ENCODE measurements around the gene PDP2. TPM values are rescaled to one million over a fixed set of nuclear protein-coding genes. Genes with fewer than 3 reads are reported as not detected.

PDP2 gene
- polyA plus RNA-seq, 1 donor from 2014 or later: 4.2 TPM

- H3K4me3 ChIP-seq (ENCODE audit: low read length): no peak overlapping the region
Observed at GRCh38 chr16:66840883-66841282, 39.4 kb upstream of the PDP2 start.

GRCh38 chr16:66841366-66841765, 38.9 kb upstream of the PDP2 start:
- Histone ChIP-seq H3K9me2 (ENCODE audit: insufficient read depth, low read length) (no peaks in the 10 kb centered on the region), H3K4me3 (ENCODE audit: low read length) (no peak overlapping the region), H3K9ac (ENCODE audit: low read length) (no peak overlapping the region), H3F3A (ENCODE audit: insufficient read depth, low read length, poor library complexity, severe bottlenecking) (no peaks in the 10 kb centered on the region), H3K36me3 (ENCODE audit: insufficient read depth, low read length) (no peaks in the 10 kb centered on the region), H3K4me2 (ENCODE audit: low read length) (no peak overlapping the region), H3K79me2 (replicated peaks; ENCODE audit: insufficient read depth, low read length) (no peaks in the 10 kb centered on the region), H3K27me3 (ENCODE audit: insufficient read depth, low read depth, low read length) (peaks cover 36% of the 10 kb centered on the region), H4K20me1 (ENCODE audit: insufficient read depth) (no peaks in the 10 kb centered on the region), H2AFZ (ENCODE audit: low read depth, low read length) (no peak overlapping the region), H3K9me3 (ENCODE audit: low read length) (no peaks in the 10 kb centered on the region), H3K27ac (ENCODE audit: low read length) (no peak overlapping the region)
- TF ChIP-seq SMC3 (conservative IDR thresholded peaks at IDR 0.05; ENCODE audit: poor library complexity) (no peak), EZH2 (IDR thresholded peaks at IDR 0.05; ENCODE audit: borderline replicate concordance, insufficient read depth, low read length, poor library complexity, severe bottlenecking) (no peak), RAD21 (conservative IDR thresholded peaks at IDR 0.05) (no peak), TAF1 (IDR thresholded peaks at IDR 0.05; ENCODE audit: low read depth) (no peak), CTCF (IDR thresholded peaks at IDR 0.05; ENCODE audit: poor library complexity, severe bottlenecking) (no peak), MXI1 (conservative IDR thresholded peaks at IDR 0.05; ENCODE audit: poor library complexity, severe bottlenecking) (no peak), POLR2AphosphoS5 (IDR thresholded peaks at IDR 0.05) (no peak)

More at GRCh38 chr16:66840883-66841282, 39.4 kb upstream of the PDP2 start:
- Histone ChIP-seq H3K27ac (ENCODE audit: low read length) (no peak overlapping the region), H4K20me1 (ENCODE audit: insufficient read depth) (no peaks in the 10 kb centered on the region), H3K4me2 (ENCODE audit: low read length) (no peak overlapping the region), H3K36me3 (ENCODE audit: insufficient read depth, low read length) (no peaks in the 10 kb centered on the region), H3K9ac (ENCODE audit: low read length) (no peak overlapping the region), H3K79me2 (replicated peaks; ENCODE audit: insufficient read depth, low read length) (no peaks in the 10 kb centered on the region), H3K9me2 (ENCODE audit: insufficient read depth, low read length) (no peaks in the 10 kb centered on the region), H3F3A (ENCODE audit: insufficient read depth, low read length, poor library complexity, severe bottlenecking) (no peaks in the 10 kb centered on the region), H3K9me3 (ENCODE audit: low read length) (no peaks in the 10 kb centered on the region), H3K27me3 (ENCODE audit: insufficient read depth, low read depth, low read length) (peaks cover 31% of the 10 kb centered on the region), H2AFZ (ENCODE audit: low read depth, low read length) (no peak overlapping the region)
- TF ChIP-seq CTCF (IDR thresholded peaks at IDR 0.05; ENCODE audit: poor library complexity, severe bottlenecking) (no peak), POLR2AphosphoS5 (IDR thresholded peaks at IDR 0.05) (no peak), SMC3 (conservative IDR thresholded peaks at IDR 0.05; ENCODE audit: poor library complexity) (no peak), RAD21 (conservative IDR thresholded peaks at IDR 0.05) (no peak), REST (IDR thresholded peaks at IDR 0.05; ENCODE audit: borderline replicate concordance) (no peak), MXI1 (conservative IDR thresholded peaks at IDR 0.05; ENCODE audit: poor library complexity, severe bottlenecking) (no peak), EZH2 (IDR thresholded peaks at IDR 0.05; ENCODE audit: borderline replicate concordance, insufficient read depth, low read length, poor library complexity, severe bottlenecking) (no peak), EP300 (conservative IDR thresholded peaks at IDR 0.05; ENCODE audit: poor library complexity, severe bottlenecking) (no peak), TAF1 (IDR thresholded peaks at IDR 0.05; ENCODE audit: low read depth) (no peak)
